Measurements from ENCODE around the gene OR6Y1.

The OR6Y1 gene

GRCh38 chr1:158534496-158534895, 19.7 kb downstream of the OR6Y1 start:
- DNase-seq (ENCODE audit: low read depth) = no peak
- TF ChIP-seq CTCF (IDR thresholded peaks at IDR 0.05; ENCODE audit: insufficient read depth, low read depth, low read length, missing control alignments) = no peak
- no peak overlapping the region for H3K4me3 ChIP-seq (ENCODE audit: low read length)

- H3K4me3 ChIP-seq (ENCODE audit: low read length) = no peak overlapping the region
- peak; percentile 64 for TF ChIP-seq CTCF (IDR thresholded peaks at IDR 0.05; ENCODE audit: insufficient read depth, low read depth, low read length, missing control alignments)
- DNase-seq (ENCODE audit: low read depth) = peak; percentile 36
Observed at GRCh38 chr1:158527190-158527815, 26.9 kb downstream of the OR6Y1 start.

GRCh38 chr1:158521666-158522058, 32.5 kb downstream of the OR6Y1 start:
- DNase-seq (ENCODE audit: low read depth) = no peak
- H3K4me3 ChIP-seq (ENCODE audit: low read length) = no peak overlapping the region
- TF ChIP-seq CTCF (IDR thresholded peaks at IDR 0.05; ENCODE audit: insufficient read depth, low read depth, low read length, missing control alignments) = no peak

- no peak overlapping the region for H3K4me3 ChIP-seq (ENCODE audit: low read length)
- no peak for DNase-seq (ENCODE audit: low read depth)
- TF ChIP-seq CTCF (IDR thresholded peaks at IDR 0.05; ENCODE audit: insufficient read depth, low read depth, low read length, missing control alignments) = no peak
Observed at GRCh38 chr1:158520955-158521665, 33.1 kb downstream of the OR6Y1 start.

GRCh38 chr1:158520021-158520420, 34.2 kb downstream of the OR6Y1 start:
- DNase-seq (ENCODE audit: low read depth) = no peak
- TF ChIP-seq CTCF (IDR thresholded peaks at IDR 0.05; ENCODE audit: insufficient read depth, low read depth, low read length, missing control alignments) = no peak
- H3K4me3 ChIP-seq (ENCODE audit: low read length) = no peak overlapping the region

- TF ChIP-seq CTCF (IDR thresholded peaks at IDR 0.05; ENCODE audit: insufficient read depth, low read depth, low read length, missing control alignments) = no peak
- H3K4me3 ChIP-seq (ENCODE audit: low read length) = no peak overlapping the region
- no peak for DNase-seq (ENCODE audit: low read depth)
Observed at GRCh38 chr1:158516966-158517365, 37.2 kb downstream of the OR6Y1 start.

Measured in epithelial cell of esophagus (primary cell).